ENCODE data around the gene HEXIM2. TPM values are rescaled to one million over a fixed set of nuclear protein-coding genes. Genes with fewer than 3 reads are reported as not detected.

HEXIM2 gene
- total RNA-seq, 1 experiment from 2014 or later = 13.5 TPM

- H3K9ac ChIP-seq (ENCODE audit: low read length) = no peak overlapping the region
- H4K20me1 ChIP-seq (ENCODE audit: insufficient read depth) = no peaks in the 10 kb centered on the region
- H3K9me2 ChIP-seq (ENCODE audit: insufficient read depth) = no peaks in the 10 kb centered on the region
- ChIA-PET CTCF (no interaction called here), POLR2A (interaction anchor here (1.0 to 1.3 kb wide), 2 partner anchors 20 to 28 kb away, joined by 3 to 6 read pairs; partner anchors contain the start of gene HEXIM1), RAD21 (ENCODE audit: low non-redundant PET in 1 of 2, low total read pairs in 2 of 2, uncharacterized antibody in 2 of 2, unreplicated experiment in 2 of 2) (no interaction called here)
- H3K79me2 ChIP-seq (ENCODE audit: insufficient read depth, low read length) = no peaks in the 10 kb centered on the region
- no peaks in the 10 kb centered on the region for H3K9me3 ChIP-seq (ENCODE audit: control insufficient read depth in 1 of 2, insufficient read depth in 1 of 2, low read depth in 1 of 2, low read length in 2 of 2)
- H3K4me3 ChIP-seq (replicated peaks in 1 of 2; ENCODE audit: low read depth in 1 of 2, low read length in 2 of 2) = no peak overlapping the region
- intact Hi-C loops (cut with micrococcal nuclease) = no loop called here
- no peak overlapping the region; the same call in 1 of the 2 replicates for H3K27ac ChIP-seq (ENCODE audit: low read depth, low read length)
- H2AFZ ChIP-seq (ENCODE audit: low read depth, low read length, poor library complexity, severe bottlenecking) = no peak overlapping the region
- H3K36me3 ChIP-seq (ENCODE audit: control insufficient read depth in 1 of 2, insufficient read depth in 2 of 2, low read length in 2 of 2) = no peaks in the 10 kb centered on the region
- H3K27me3 ChIP-seq (ENCODE audit: insufficient read depth, low read length) = no peaks in the 10 kb centered on the region
- no peak overlapping the region for H3K4me2 ChIP-seq (ENCODE audit: low read length)
- peaks cover 41 to 45% of the 10 kb centered on the region in 2 experiments for H3K4me1 ChIP-seq (ENCODE audit: control insufficient read depth in 1 of 2, insufficient read depth in 2 of 2, low read length in 2 of 2)
- no peak for DNase-seq (ENCODE audit: low read depth, low spot score)
- ATAC-seq = no peak
- no peak for TF ChIP-seq FOSL1 (IDR thresholded peaks at IDR 0.05; ENCODE audit: low read depth)
- TF ChIP-seq REST (IDR thresholded peaks at IDR 0.05; ENCODE audit: low read depth) = no peak
- no peak for TF ChIP-seq SP1 (IDR thresholded peaks at IDR 0.05; ENCODE audit: low read depth)
- TF ChIP-seq ELF1 (IDR thresholded peaks at IDR 0.05; ENCODE audit: borderline replicate concordance, low read depth) = no peak
- TF ChIP-seq CBX3 (IDR thresholded peaks at IDR 0.05; ENCODE audit: low read depth) = no peak
- TF ChIP-seq YY1 (IDR thresholded peaks at IDR 0.05; ENCODE audit: extremely low read depth, insufficient replicate concordance, low read depth, low read length) = no peak
- TF ChIP-seq CEBPB (IDR thresholded peaks at IDR 0.05; ENCODE audit: low read depth) = no peak
- no peak for TF ChIP-seq CTCF (IDR thresholded peaks at IDR 0.05 in 2 of 3, conservative IDR thresholded peaks at IDR 0.05 in 1 of 3; ENCODE audit: borderline replicate concordance in 1 of 3, insufficient read depth in 1 of 3, low read depth in 2 of 3, low read length in 2 of 3)
- TF ChIP-seq EZH2phosphoT487 (IDR thresholded peaks at IDR 0.05; ENCODE audit: borderline replicate concordance) = no peak
- BruUV-seq (replicated peaks) = no TSS peak
Measured at GRCh38 chr17:45168991-45169752, 7.5 kb downstream of the HEXIM2 start.

All from HCT116 (cell line).